Activated CD8-positive, alpha-beta T cell treated with anti-CD3 and anti-CD28 coated beads for 36 hours (primary cell): ENCODE measurements around the gene MRPS27. TPM values are rescaled to one million over a fixed set of nuclear protein-coding genes. Genes with fewer than 3 reads are reported as not detected.
"Not testable (repeated sequence)": the region's sequence is repeated elsewhere in the genome, so short reads cannot be mapped to it uniquely, and the experiment has no call there.

Source experiments
- ATAC-seq: fragments of 200-7000 bp; cut with Tn5 transposase; one replicate; pipeline ENCODE4 v1.10.0; 2021; ENCODE audit warnings: mild to moderate bottlenecking, moderate library complexity
- CTCF ChIA-PET: fragments of 350-600 bp; sonication (Branson Sonifier 250); formaldehyde crosslinking; loops from one replicate; lab custom pipeline; 2021; ENCODE audit warnings: antibody characterized with exemption; lab: Charles Lee
- POLR2A ChIA-PET: fragments of 350-600 bp; sonication (Branson Sonifier 250); formaldehyde crosslinking; loops from one replicate; lab custom pipeline; 2021; ENCODE audit warnings: antibody characterized with exemption; lab: Charles Lee
- DNase-seq: peaks from one replicate; pipeline ENCODE4 v3.0.0-alpha.2; 2020
- H3K27ac Mint-ChIP-seq: one replicate; pipeline ENCODE4 v1.8.0; 2021; ENCODE audit warnings: mild to moderate bottlenecking, mixed read lengths
- H3K27me3 Mint-ChIP-seq: one replicate; pipeline ENCODE4 v1.8.0; 2021; ENCODE audit warnings: mixed read lengths
- H3K36me3 Mint-ChIP-seq: one replicate; pipeline ENCODE4 v1.8.0; 2021; ENCODE audit warnings: low read depth, mixed read lengths
- H3K4me1 Mint-ChIP-seq: one replicate; pipeline ENCODE4 v1.8.0; 2021; ENCODE audit warnings: low read depth, mixed read lengths
- H3K4me3 Mint-ChIP-seq: one replicate; pipeline ENCODE4 v1.8.0; 2021; ENCODE audit warnings: mild to moderate bottlenecking, moderate library complexity, mixed read lengths
- H3K9me3 Mint-ChIP-seq: one replicate; pipeline ENCODE4 v1.8.0; 2021; ENCODE audit warnings: mixed read lengths
- CTCF ChIP-seq: fragments of 200-600 bp; IDR thresholded peaks from one replicate; pipeline ENCODE4 v1.8.0; 2022; ENCODE audit warnings: antibody characterized with exemption, mild to moderate bottlenecking
- intact Hi-C: fragments of 100-400 bp; cut with micrococcal nuclease; formaldehyde crosslinking; loops from one replicate; pipeline ENCODE4 v1.10.0; 2022
- total RNA-seq, 2 experiments: library from RNA; stranded (reverse); gene quantifications; one replicate each; pipeline ENCODE4 v1.2.3, GENCODE V29; 2021

Gene MRPS27
- total RNA-seq, 2 experiments from 2014 or later = 91.5 to 99.1 TPM

DNA sequence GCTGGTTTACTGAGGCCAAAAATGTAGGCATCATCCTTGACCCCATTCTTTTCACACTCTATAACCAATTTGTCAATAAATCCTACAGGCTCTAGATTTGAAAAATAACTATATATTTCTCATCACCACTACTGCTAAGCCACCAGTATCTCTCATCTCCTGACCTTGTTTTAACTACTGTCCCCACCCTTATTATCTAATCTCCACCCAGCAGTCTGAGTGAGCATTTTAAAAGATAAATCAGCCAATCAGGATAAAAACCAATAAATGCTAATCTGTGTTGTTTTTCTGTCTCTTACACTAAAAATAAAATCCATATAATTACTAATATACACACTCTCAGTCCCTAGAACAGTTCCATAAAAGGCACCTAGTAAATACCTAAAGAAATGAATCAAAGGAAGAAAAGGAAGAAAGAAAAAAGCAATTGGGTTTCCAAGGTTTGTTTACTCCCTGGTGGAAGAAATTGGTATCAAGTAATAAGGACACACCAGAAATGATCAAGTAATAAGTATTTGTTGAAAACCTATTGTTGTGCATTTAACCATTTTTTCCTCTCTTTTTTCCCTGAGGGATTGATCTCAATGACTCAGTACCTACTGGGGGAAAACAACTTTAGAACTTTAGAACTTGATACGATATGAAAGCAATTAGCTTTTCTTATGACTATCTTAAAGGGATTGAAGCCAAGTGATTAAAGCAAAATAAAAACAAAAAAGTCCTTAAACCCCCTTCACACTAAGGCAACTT, 19.3 kb downstream of the MRPS27 start:
- Mint-ChIP-seq H3K9me3 (no peaks in the 10 kb centered on the region), H3K27ac (no peak overlapping the region), H3K4me3 (no peak overlapping the region), H3K27me3 (no peaks in the 10 kb centered on the region), H3K36me3 (peaks cover 44% of the 10 kb centered on the region), H3K4me1 (peaks cover 45% of the 10 kb centered on the region)
- ChIA-PET CTCF (no interaction called here), POLR2A (no interaction called here)
- DNase-seq (no peak), ATAC-seq (no peak)
- no peak for TF ChIP-seq CTCF
- intact Hi-C loops = no loop called here

DNA sequence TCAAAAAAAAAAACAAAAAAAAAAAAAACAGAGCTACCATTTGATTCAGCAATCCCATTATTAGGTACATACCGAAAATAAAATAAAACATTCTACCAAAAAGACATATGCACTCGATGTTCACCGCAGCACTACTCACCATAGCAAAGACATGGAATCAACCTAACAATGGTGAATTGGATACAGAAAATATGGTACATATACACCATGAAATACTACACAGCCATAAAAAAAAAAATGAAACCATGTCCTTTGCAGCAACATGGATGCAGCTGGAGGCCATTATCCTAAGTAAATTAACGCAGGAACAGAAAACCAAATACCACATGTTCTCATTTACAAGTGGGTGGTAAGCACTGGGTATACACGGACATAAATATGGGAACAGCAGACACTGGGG, 21.3 kb downstream of the MRPS27 start:
- H3K36me3 Mint-ChIP-seq = peaks cover 51% of the 10 kb centered on the region

GRCh38 chr5:72298136-72298535, 21.9 kb downstream of the MRPS27 start:
- H3K27me3 Mint-ChIP-seq, DNase-seq, intact Hi-C loops, H3K4me3 Mint-ChIP-seq, POLR2A ChIA-PET, CTCF ChIA-PET, H3K9me3 Mint-ChIP-seq, ATAC-seq: not testable (repeated sequence)
- H3K27ac Mint-ChIP-seq = peak overlapping the region; percentile 28
- peaks cover 28% of the 10 kb centered on the region for H3K4me1 Mint-ChIP-seq
- H3K36me3 Mint-ChIP-seq = peaks cover 49% of the 10 kb centered on the region

More for the DNA sequence above, 21.3 kb downstream of the MRPS27 start:
- no peak for DNase-seq
- Mint-ChIP-seq H3K4me3 (no peak overlapping the region), H3K4me1 (peaks cover 28% of the 10 kb centered on the region), H3K9me3 (no peaks in the 10 kb centered on the region), H3K27ac (no peak overlapping the region), H3K27me3 (no peaks in the 10 kb centered on the region)
- POLR2A ChIA-PET = no interaction called here
- intact Hi-C loops = no loop called here
- ATAC-seq = no peak
- TF ChIP-seq CTCF = no peak
- CTCF ChIA-PET = interaction anchor here (1.3 kb wide), 1 partner anchor 9 kb away, joined by 5 read pairs; no protein-coding TSS in a partner anchor

DNA sequence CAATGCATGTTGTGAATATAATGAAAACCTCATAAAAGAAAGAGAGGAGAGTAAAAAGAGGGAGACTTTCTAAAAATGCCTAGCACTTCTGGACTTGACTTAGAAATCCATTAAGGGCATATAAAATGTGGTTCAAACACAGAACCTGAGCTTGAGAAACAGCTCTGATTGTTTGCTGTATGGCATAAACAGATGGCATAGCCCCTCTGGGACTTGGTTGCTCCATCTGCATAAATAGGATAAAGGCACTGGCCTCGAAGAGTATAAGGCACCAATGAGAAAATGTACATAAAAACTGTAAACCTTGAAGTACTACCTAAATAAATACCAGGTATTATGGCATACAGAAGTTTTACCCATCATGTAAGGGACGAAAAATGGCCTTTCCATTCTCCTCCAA, 23.8 kb downstream of the MRPS27 start:
- intact Hi-C loops = no loop called here
- Mint-ChIP-seq H3K27ac (no peak overlapping the region), H3K4me1 (peaks cover 25% of the 10 kb centered on the region), H3K9me3 (no peaks in the 10 kb centered on the region), H3K27me3 (no peaks in the 10 kb centered on the region), H3K36me3 (peaks cover 46% of the 10 kb centered on the region), H3K4me3 (no peak overlapping the region)
- ChIA-PET POLR2A (interaction anchor here (1.6 kb wide), 1 partner anchor 12 kb away, joined by 4 read pairs; no protein-coding TSS in a partner anchor), CTCF (no interaction called here)
- DNase-seq = no peak
- no peak for TF ChIP-seq CTCF
- no peak for ATAC-seq

DNA sequence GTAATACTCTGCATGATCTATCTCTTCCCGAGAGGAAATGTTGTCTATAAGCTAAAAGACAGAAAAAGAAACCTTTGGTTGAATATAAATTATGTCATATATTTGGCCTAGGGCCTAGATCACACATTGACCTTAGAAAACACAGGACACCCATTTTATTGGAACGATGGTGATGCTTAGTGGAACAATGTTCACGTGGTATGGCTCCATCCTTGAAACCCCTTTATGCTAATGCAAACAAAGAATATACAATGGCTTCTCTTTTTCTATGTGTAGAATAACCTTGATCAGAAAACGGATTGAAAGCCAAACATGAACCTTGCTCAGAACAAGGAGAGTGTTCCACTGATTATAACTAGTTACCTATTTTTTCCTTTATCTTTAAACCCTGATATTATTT, 24.5 kb downstream of the MRPS27 start:
- H3K27me3 Mint-ChIP-seq = no peaks in the 10 kb centered on the region
- H3K4me1 Mint-ChIP-seq = peaks cover 21% of the 10 kb centered on the region
- H3K27ac Mint-ChIP-seq = no peak overlapping the region
- ATAC-seq = no peak
- ChIA-PET POLR2A (interaction anchor here (1.6 kb wide), 1 partner anchor 12 kb away, joined by 4 read pairs; no protein-coding TSS in a partner anchor), CTCF (no interaction called here)
- H3K36me3 Mint-ChIP-seq = peaks cover 48% of the 10 kb centered on the region
- no peaks in the 10 kb centered on the region for H3K9me3 Mint-ChIP-seq
- H3K4me3 Mint-ChIP-seq = no peak overlapping the region
- intact Hi-C loops = no loop called here
- TF ChIP-seq CTCF = no peak
- DNase-seq = no peak
